ENCODE data around the gene NALCN.

NALCN gene

GRCh38 chr13:101121608-101122007 lies 294.7 kb downstream of the NALCN start:
- Histone ChIP-seq H3K9me3 (ENCODE audit: control insufficient read depth, insufficient read depth, low read depth, low read length) (no peaks in the 10 kb centered on the region), H3K27me3 (ENCODE audit: control insufficient read depth, insufficient read depth, low read length) (no peaks in the 10 kb centered on the region), H3K4me1 (ENCODE audit: control insufficient read depth, insufficient read depth, low read length) (peaks cover 49% of the 10 kb centered on the region), H3K36me3 (ENCODE audit: control insufficient read depth, insufficient read depth, low read length) (no peaks in the 10 kb centered on the region), H3K27ac (ENCODE audit: low read depth, low read length) (no peak overlapping the region), H3K9ac (ENCODE audit: low read length) (no peak overlapping the region), H3K4me3 (ENCODE audit: low read depth, low read length) (no peak overlapping the region)

GRCh38 chr13:101120007-101120406 lies 296.3 kb downstream of the NALCN start:
- no peaks in the 10 kb centered on the region for H3K36me3 ChIP-seq (ENCODE audit: control insufficient read depth, insufficient read depth, low read length)
- no peaks in the 10 kb centered on the region for H3K9me3 ChIP-seq (ENCODE audit: control insufficient read depth, insufficient read depth, low read depth, low read length)
- H3K27me3 ChIP-seq (ENCODE audit: control insufficient read depth, insufficient read depth, low read length) = no peaks in the 10 kb centered on the region
- no peak overlapping the region for H3K9ac ChIP-seq (ENCODE audit: low read length)
- no peak overlapping the region for H3K4me3 ChIP-seq (ENCODE audit: low read depth, low read length)
- H3K4me1 ChIP-seq (ENCODE audit: control insufficient read depth, insufficient read depth, low read length) = peaks cover 64% of the 10 kb centered on the region
- peak overlapping the region; percentile 37; the same call in 1 of the 2 replicates for H3K27ac ChIP-seq (ENCODE audit: low read depth, low read length)

GRCh38 chr13:101116826-101117225 lies 299.5 kb downstream of the NALCN start:
- Histone ChIP-seq H3K36me3 (ENCODE audit: control insufficient read depth, insufficient read depth, low read length) (no peaks in the 10 kb centered on the region), H3K4me3 (ENCODE audit: low read depth, low read length) (no peak overlapping the region), H3K27ac (ENCODE audit: low read depth, low read length) (peak overlapping the region; percentile 66; the same call in 1 of the 2 replicates), H3K27me3 (ENCODE audit: control insufficient read depth, insufficient read depth, low read length) (no peaks in the 10 kb centered on the region), H3K9ac (ENCODE audit: low read length) (no peak overlapping the region), H3K4me1 (ENCODE audit: control insufficient read depth, insufficient read depth, low read length) (peaks cover 55% of the 10 kb centered on the region), H3K9me3 (ENCODE audit: control insufficient read depth, insufficient read depth, low read depth, low read length) (no peaks in the 10 kb centered on the region)

GRCh38 chr13:101116341-101116740 lies 300.0 kb downstream of the NALCN start:
- no peak overlapping the region for H3K4me3 ChIP-seq (ENCODE audit: low read depth, low read length)
- no peak overlapping the region for H3K9ac ChIP-seq (ENCODE audit: low read length)

GRCh38 chr13:101115762-101116171 lies 300.5 kb downstream of the NALCN start:
- Histone ChIP-seq H3K9ac (ENCODE audit: low read length) (no peak overlapping the region), H3K27me3 (ENCODE audit: control insufficient read depth, insufficient read depth, low read length) (no peaks in the 10 kb centered on the region), H3K9me3 (ENCODE audit: control insufficient read depth, insufficient read depth, low read depth, low read length) (no peaks in the 10 kb centered on the region), H3K27ac (ENCODE audit: low read depth, low read length) (no peak overlapping the region), H3K4me3 (ENCODE audit: low read depth, low read length) (no peak overlapping the region), H3K4me1 (ENCODE audit: control insufficient read depth, insufficient read depth, low read length) (peaks cover 47% of the 10 kb centered on the region), H3K36me3 (ENCODE audit: control insufficient read depth, insufficient read depth, low read length) (no peaks in the 10 kb centered on the region)

More at GRCh38 chr13:101116341-101116740, 300.0 kb downstream of the NALCN start:
- H3K9me3 ChIP-seq (ENCODE audit: control insufficient read depth, insufficient read depth, low read depth, low read length) = no peaks in the 10 kb centered on the region
- H3K27ac ChIP-seq (ENCODE audit: low read depth, low read length) = peak overlapping the region; percentile 66; the same call in 1 of the 2 replicates
- H3K36me3 ChIP-seq (ENCODE audit: control insufficient read depth, insufficient read depth, low read length) = no peaks in the 10 kb centered on the region
- peaks cover 52% of the 10 kb centered on the region for H3K4me1 ChIP-seq (ENCODE audit: control insufficient read depth, insufficient read depth, low read length)
- no peaks in the 10 kb centered on the region for H3K27me3 ChIP-seq (ENCODE audit: control insufficient read depth, insufficient read depth, low read length)

GRCh38 chr13:101111894-101112293 lies 304.4 kb downstream of the NALCN start:
- Histone ChIP-seq H3K9ac (ENCODE audit: low read length) (no peak overlapping the region), H3K27ac (ENCODE audit: low read depth, low read length) (no peak overlapping the region), H3K4me1 (ENCODE audit: control insufficient read depth, insufficient read depth, low read length) (peaks cover 19% of the 10 kb centered on the region), H3K9me3 (ENCODE audit: control insufficient read depth, insufficient read depth, low read depth, low read length) (no peaks in the 10 kb centered on the region), H3K27me3 (ENCODE audit: control insufficient read depth, insufficient read depth, low read length) (no peaks in the 10 kb centered on the region), H3K36me3 (ENCODE audit: control insufficient read depth, insufficient read depth, low read length) (no peaks in the 10 kb centered on the region), H3K4me3 (ENCODE audit: low read depth, low read length) (no peak overlapping the region)

GRCh38 chr13:101109005-101109404 lies 307.3 kb downstream of the NALCN start:
- H3K27me3 ChIP-seq (ENCODE audit: control insufficient read depth, insufficient read depth, low read length) = no peaks in the 10 kb centered on the region
- H3K4me3 ChIP-seq (ENCODE audit: low read depth, low read length) = no peak overlapping the region
- H3K4me1 ChIP-seq (ENCODE audit: control insufficient read depth, insufficient read depth, low read length) = no peaks in the 10 kb centered on the region
- peaks cover 7% of the 10 kb centered on the region; the same call in 1 of the 2 replicates for H3K9me3 ChIP-seq (ENCODE audit: control insufficient read depth, insufficient read depth, low read depth, low read length)
- H3K9ac ChIP-seq (ENCODE audit: low read length) = no peak overlapping the region
- no peak overlapping the region for H3K27ac ChIP-seq (ENCODE audit: low read depth, low read length)
- H3K36me3 ChIP-seq (ENCODE audit: control insufficient read depth, insufficient read depth, low read length) = no peaks in the 10 kb centered on the region

GRCh38 chr13:101098873-101099272 lies 317.4 kb downstream of the NALCN start:
- Histone ChIP-seq H3K4me3 (ENCODE audit: low read depth, low read length) (no peak overlapping the region), H3K27me3 (ENCODE audit: control insufficient read depth, insufficient read depth, low read length) (no peaks in the 10 kb centered on the region), H3K4me1 (ENCODE audit: control insufficient read depth, insufficient read depth, low read length) (no peaks in the 10 kb centered on the region), H3K9me3 (ENCODE audit: control insufficient read depth, insufficient read depth, low read depth, low read length) (no peaks in the 10 kb centered on the region), H3K36me3 (ENCODE audit: control insufficient read depth, insufficient read depth, low read length) (no peaks in the 10 kb centered on the region), H3K27ac (ENCODE audit: low read depth, low read length) (no peak overlapping the region), H3K9ac (ENCODE audit: low read length) (no peak overlapping the region)

GRCh38 chr13:101092985-101093384 lies 323.3 kb downstream of the NALCN start:
- no peaks in the 10 kb centered on the region for H3K4me1 ChIP-seq (ENCODE audit: control insufficient read depth, insufficient read depth, low read length)

GRCh38 chr13:101090287-101090686 lies 326.0 kb downstream of the NALCN start:
- no peak overlapping the region for H3K27ac ChIP-seq (ENCODE audit: low read depth, low read length)

More at GRCh38 chr13:101092985-101093384, 323.3 kb downstream of the NALCN start:
- no peak overlapping the region for H3K9ac ChIP-seq (ENCODE audit: low read length)
- no peak overlapping the region for H3K27ac ChIP-seq (ENCODE audit: low read depth, low read length)
- H3K9me3 ChIP-seq (ENCODE audit: control insufficient read depth, insufficient read depth, low read depth, low read length) = no peaks in the 10 kb centered on the region
- no peak overlapping the region for H3K4me3 ChIP-seq (ENCODE audit: low read depth, low read length)
- no peaks in the 10 kb centered on the region for H3K27me3 ChIP-seq (ENCODE audit: control insufficient read depth, insufficient read depth, low read length)
- no peaks in the 10 kb centered on the region for H3K36me3 ChIP-seq (ENCODE audit: control insufficient read depth, insufficient read depth, low read length)

GRCh38 chr13:101085551-101085950 lies 330.8 kb downstream of the NALCN start:
- no peaks in the 10 kb centered on the region for H3K4me1 ChIP-seq (ENCODE audit: control insufficient read depth, insufficient read depth, low read length)
- no peak overlapping the region for H3K4me3 ChIP-seq (ENCODE audit: low read depth, low read length)
- no peaks in the 10 kb centered on the region for H3K36me3 ChIP-seq (ENCODE audit: control insufficient read depth, insufficient read depth, low read length)
- no peaks in the 10 kb centered on the region for H3K9me3 ChIP-seq (ENCODE audit: control insufficient read depth, insufficient read depth, low read depth, low read length)
- H3K27ac ChIP-seq (ENCODE audit: low read depth, low read length) = no peak overlapping the region
- H3K9ac ChIP-seq (ENCODE audit: low read length) = no peak overlapping the region
- H3K27me3 ChIP-seq (ENCODE audit: control insufficient read depth, insufficient read depth, low read length) = no peaks in the 10 kb centered on the region

More at GRCh38 chr13:101090287-101090686, 326.0 kb downstream of the NALCN start:
- Histone ChIP-seq H3K4me3 (ENCODE audit: low read depth, low read length) (no peak overlapping the region), H3K9ac (ENCODE audit: low read length) (no peak overlapping the region), H3K4me1 (ENCODE audit: control insufficient read depth, insufficient read depth, low read length) (no peaks in the 10 kb centered on the region), H3K36me3 (ENCODE audit: control insufficient read depth, insufficient read depth, low read length) (no peaks in the 10 kb centered on the region), H3K9me3 (ENCODE audit: control insufficient read depth, insufficient read depth, low read depth, low read length) (no peaks in the 10 kb centered on the region), H3K27me3 (ENCODE audit: control insufficient read depth, insufficient read depth, low read length) (no peaks in the 10 kb centered on the region)

- Histone ChIP-seq H3K27ac (ENCODE audit: low read depth, low read length) (no peak overlapping the region), H3K4me3 (ENCODE audit: low read depth, low read length) (no peak overlapping the region), H3K9ac (ENCODE audit: low read length) (no peak overlapping the region), H3K9me3 (ENCODE audit: control insufficient read depth, insufficient read depth, low read depth, low read length) (peaks cover 15% of the 10 kb centered on the region), H3K27me3 (ENCODE audit: control insufficient read depth, insufficient read depth, low read length) (no peaks in the 10 kb centered on the region), H3K36me3 (ENCODE audit: control insufficient read depth, insufficient read depth, low read length) (no peaks in the 10 kb centered on the region), H3K4me1 (ENCODE audit: control insufficient read depth, insufficient read depth, low read length) (no peaks in the 10 kb centered on the region)
Measured at GRCh38 chr13:101082441-101082840, 333.9 kb downstream of the NALCN start.
